RPMI7951 (cell line): Measurements from ENCODE around the gene PRDX1. TPM values are rescaled to one million over a fixed set of nuclear protein-coding genes. Genes with fewer than 3 reads are reported as not detected.
"Not testable (repeated sequence)": the region's sequence is repeated elsewhere in the genome, so short reads cannot be mapped to it uniquely, and the experiment has no call there.

Experiments used
- DNase-seq: peaks from one replicate; pipeline ENCODE4 v3.0.0-alpha.2; 2012; ENCODE audit warnings: low read depth
- total RNA-seq: library from RNA; depleted of rRNA; stranded (reverse); fragments of >200 nt; shearing (Covaris generic); gene quantifications from 2 replicates; pipeline ENCODE4 v1.2.3, GENCODE V29; 2014

The PRDX1 gene
- total RNA-seq, 1 experiment from 2014 or later: 948 TPM

GRCh38 chr1:45503462-45504360 lies 18.0 kb downstream of the PRDX1 start:
- no peak for DNase-seq

- no peak for DNase-seq
Measured at GRCh38 chr1:45501505-45501859, 20.2 kb downstream of the PRDX1 start.

- DNase-seq: no peak
Measured at GRCh38 chr1:45499415-45499769, 22.3 kb downstream of the PRDX1 start.

GRCh38 chr1:45498279-45498678 lies 23.4 kb downstream of the PRDX1 start:
- no peak for DNase-seq

GRCh38 chr1:45493116-45493697 lies 28.5 kb downstream of the PRDX1 start:
- DNase-seq: peak; percentile 53

GRCh38 chr1:45492691-45493090 lies 29.0 kb downstream of the PRDX1 start:
- no peak for DNase-seq

- no peak for DNase-seq
Measured at GRCh38 chr1:45491487-45492260, 30.0 kb downstream of the PRDX1 start.

GRCh38 chr1:45490626-45491486 lies 30.8 kb downstream of the PRDX1 start, which contains the start of gene TESK2:
TSS of gene TESK2 (minus strand) at chr1:45491163. CDS start at chr1:45457785, 33,378 bp downstream.
- peak; percentile 100 for DNase-seq

GRCh38 chr1:45490121-45490625 lies 31.5 kb downstream of the PRDX1 start:
- DNase-seq: peak; percentile 17

GRCh38 chr1:45489379-45489778 lies 32.3 kb downstream of the PRDX1 start:
- not testable (repeated sequence) for DNase-seq

GRCh38 chr1:45488666-45489377 lies 32.9 kb downstream of the PRDX1 start:
- no peak for DNase-seq

- no peak for DNase-seq
Measured at GRCh38 chr1:45485949-45486348, 35.7 kb downstream of the PRDX1 start.

GRCh38 chr1:45479039-45479748 lies 42.5 kb downstream of the PRDX1 start:
- no peak for DNase-seq

- DNase-seq: no peak
Measured at GRCh38 chr1:45478121-45478814, 43.4 kb downstream of the PRDX1 start.

GRCh38 chr1:45477646-45478045 lies 44.0 kb downstream of the PRDX1 start:
- DNase-seq: no peak

GRCh38 chr1:45474194-45474593 lies 47.5 kb downstream of the PRDX1 start:
- DNase-seq: not testable (repeated sequence)

GRCh38 chr1:45473302-45473701 lies 48.4 kb downstream of the PRDX1 start:
- no peak for DNase-seq

- DNase-seq: no peak
Measured at GRCh38 chr1:45470306-45470798, 51.3 kb downstream of the PRDX1 start.

- DNase-seq: not testable (repeated sequence)
Measured at GRCh38 chr1:45467353-45467752, 54.3 kb downstream of the PRDX1 start.
